ENCODE data around the gene C1QTNF9B.

GRCh38 chr13:23941211-23941610, 43.9 kb upstream of the C1QTNF9B start:
- TF ChIP-seq CTCF (IDR thresholded peaks at IDR 0.05) (no peak), POLR2A (IDR thresholded peaks at IDR 0.05) (no peak)

Data from adrenal gland (tissue), 5 donors.